Neuronal stem cell (in vitro differentiated cells): ENCODE results near the gene FOXO1.

Experiments used
- DNase-seq: peaks from one replicate; pipeline ENCODE4 v3.0.0-alpha.2; 2013; ENCODE audit warnings: low spot score
- H2AFZ ChIP-seq: one replicate; pipeline ENCODE4 v1.6.1; 2013; ENCODE audit warnings: mild to moderate bottlenecking, low read length, inconsistent platforms
- H2AK5ac ChIP-seq: 2 replicates; pipeline ENCODE4 v1.6.1; 2013; ENCODE audit warnings: low read depth, mild to moderate bottlenecking, inconsistent platforms, low read length, moderate library complexity, mixed read lengths
- H2BK120ac ChIP-seq: 2 replicates; pipeline ENCODE4 v1.6.1; 2013; ENCODE audit warnings: low read depth, mild to moderate bottlenecking, inconsistent platforms, low read length, moderate library complexity, mixed read lengths
- H2BK12ac ChIP-seq: one replicate; pipeline ENCODE4 v1.6.1; 2013; ENCODE audit warnings: low read length, inconsistent platforms
- H2BK15ac ChIP-seq: 2 replicates; pipeline ENCODE4 v1.6.1; 2013; ENCODE audit warnings: mild to moderate bottlenecking, low read length, inconsistent platforms, mixed read lengths
- H2BK5ac ChIP-seq: one replicate; pipeline ENCODE4 v1.6.1; 2013; ENCODE audit warnings: inconsistent platforms, mild to moderate bottlenecking, low read length, moderate library complexity
- H3K14ac ChIP-seq: one replicate; pipeline ENCODE4 v1.6.1; 2013; ENCODE audit warnings: low read length, inconsistent platforms
- H3K18ac ChIP-seq: 2 replicates; pipeline ENCODE4 v1.6.1; 2013; ENCODE audit warnings: low read length, inconsistent platforms
- H3K23ac ChIP-seq: 2 replicates; pipeline ENCODE4 v1.6.1; 2013; ENCODE audit warnings: low read depth, mild to moderate bottlenecking, mixed read lengths, low read length, inconsistent platforms; ENCODE audit not compliant: poor library complexity
- H3K27ac ChIP-seq: replicated peaks from 3 replicates; pipeline ENCODE4 v1.5.1; 2013; ENCODE audit warnings: low read length, inconsistent platforms
- H3K27me3 ChIP-seq, 3 experiments: 2 replicates each; pipeline ENCODE4 v1.6.1; 2013; ENCODE audit warnings: low read length in 3 of 3, mild to moderate bottlenecking in 2 of 3, inconsistent platforms in 1 of 3, low read depth in 1 of 3, mixed read lengths in 1 of 3, moderate library complexity in 1 of 3; ENCODE audit not compliant: control insufficient read depth in 3 of 3, insufficient read depth in 3 of 3
- H3K36me3 ChIP-seq, 2 donors: replicated peaks in 1 of 2; 2 replicates each; pipeline ENCODE4 v1.6.1; 2013; ENCODE audit warnings: low read length in 2 of 2; ENCODE audit not compliant: control insufficient read depth in 2 of 2, insufficient read depth in 2 of 2
- H3K4ac ChIP-seq: 2 replicates; pipeline ENCODE4 v1.6.1; 2013; ENCODE audit warnings: inconsistent platforms, mild to moderate bottlenecking, low read length, moderate library complexity
- H3K4me1 ChIP-seq, 2 donors: 1 replicate in 1 of 2; 2 replicates in 1 of 2; pipeline ENCODE4 v1.6.1; 2013; ENCODE audit warnings: low read length in 2 of 2, low read depth in 1 of 2; ENCODE audit not compliant: control insufficient read depth in 2 of 2, insufficient read depth in 1 of 2
- H3K4me2 ChIP-seq: one replicate; pipeline ENCODE4 v1.6.1; 2013; ENCODE audit warnings: mild to moderate bottlenecking, low read length, inconsistent platforms; ENCODE audit not compliant: insufficient read depth, poor library complexity, severe bottlenecking
- H3K4me3 ChIP-seq, 2 donors: 2 replicates each; pipeline ENCODE4 v1.5.1; 2013; ENCODE audit warnings: low read length in 2 of 2, mild to moderate bottlenecking in 2 of 2, inconsistent platforms in 1 of 2, moderate library complexity in 1 of 2
- H3K79me1 ChIP-seq: one replicate; pipeline ENCODE4 v1.6.1; 2013; ENCODE audit warnings: low read depth, mild to moderate bottlenecking, inconsistent platforms, low read length, moderate library complexity
- H3K9ac ChIP-seq: one replicate; pipeline ENCODE4 v1.6.1; 2013; ENCODE audit warnings: mild to moderate bottlenecking, low read depth, low read length, inconsistent platforms; ENCODE audit not compliant: poor library complexity
- H3K9me3 ChIP-seq, 2 donors: replicated peaks in 1 of 2; 2 replicates each; pipeline versions ENCODE3 to v1.6.1; 2013; ENCODE audit warnings: low read length in 2 of 2, mild to moderate bottlenecking in 2 of 2, inconsistent platforms in 1 of 2, low read depth in 1 of 2, mixed read lengths in 1 of 2, moderate library complexity in 1 of 2; ENCODE audit not compliant: control insufficient read depth in 2 of 2, insufficient read depth in 1 of 2
- H4K8ac ChIP-seq: one replicate; pipeline ENCODE4 v1.6.1; 2013; ENCODE audit warnings: low read depth, mild to moderate bottlenecking, inconsistent platforms, low read length, moderate library complexity
- H4K91ac ChIP-seq: one replicate; pipeline ENCODE4 v1.6.1; 2013; ENCODE audit warnings: low read length, low read depth, mild to moderate bottlenecking, inconsistent platforms; ENCODE audit not compliant: poor library complexity
- WGBS, 2 donors: extraction: QIAGEN DNeasy Blood & Tissue Kit; methylation state at CpG; one replicate each; pipeline ENCODE4 v1.1.7; 2013; ENCODE audit warnings: missing lambda C conversion rate in 2 of 2, mixed read lengths in 1 of 2; ENCODE audit not compliant: insufficient read length in 2 of 2, insufficient replicate concordance in 1 of 2; ENCODE audit errors: extremely low coverage in 2 of 2; 5-methylcytosine and 5-hydroxymethylcytosine counted together

FOXO1 gene

DNA sequence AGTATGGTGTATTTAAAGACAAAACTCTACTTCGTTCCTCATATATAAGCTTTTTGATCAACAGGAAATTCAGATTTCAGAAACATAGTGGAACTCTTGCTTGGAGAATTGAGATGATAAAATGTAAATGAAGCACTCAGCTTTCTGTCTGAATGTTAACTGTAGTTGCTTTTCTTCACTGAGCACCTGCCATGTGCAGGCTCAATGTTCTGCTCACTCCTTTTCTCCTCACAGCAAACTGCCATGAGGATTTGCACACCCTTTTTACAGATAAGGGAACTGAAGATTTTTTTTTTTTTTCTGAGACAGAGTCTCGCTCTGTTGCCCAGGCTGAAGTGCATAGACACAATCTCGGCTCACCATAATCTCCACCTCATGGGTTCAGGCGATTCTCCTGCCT is 28.0 kb upstream of the FOXO1 start:
- Histone ChIP-seq H2BK5ac (no peak overlapping the region), H4K91ac (no peak overlapping the region), H3K4ac (no peak overlapping the region), H3K4me2 (no peak overlapping the region), H2BK12ac (no peak overlapping the region), H3K36me3 (no peaks in the 10 kb centered on the region), H2BK15ac (no peak overlapping the region), H3K27ac (no peak overlapping the region), H3K79me1 (no peaks in the 10 kb centered on the region), H2AFZ (no peak overlapping the region), H3K18ac (no peak overlapping the region), H2AK5ac (no peak overlapping the region), H3K14ac (no peak overlapping the region), H3K9me3 (no peaks in the 10 kb centered on the region), H3K4me1 (no peaks in the 10 kb centered on the region), H4K8ac (no peak overlapping the region), H3K9ac (no peak overlapping the region), H3K4me3 (no peak overlapping the region), H3K23ac (no peak overlapping the region), H2BK120ac (no peak overlapping the region), H3K27me3 (no peaks in the 10 kb centered on the region)
- DNase-seq: no peak
- WGBS, 2 donors: no CpG with 5 or more reads among the region's 4 CpGs

DNA sequence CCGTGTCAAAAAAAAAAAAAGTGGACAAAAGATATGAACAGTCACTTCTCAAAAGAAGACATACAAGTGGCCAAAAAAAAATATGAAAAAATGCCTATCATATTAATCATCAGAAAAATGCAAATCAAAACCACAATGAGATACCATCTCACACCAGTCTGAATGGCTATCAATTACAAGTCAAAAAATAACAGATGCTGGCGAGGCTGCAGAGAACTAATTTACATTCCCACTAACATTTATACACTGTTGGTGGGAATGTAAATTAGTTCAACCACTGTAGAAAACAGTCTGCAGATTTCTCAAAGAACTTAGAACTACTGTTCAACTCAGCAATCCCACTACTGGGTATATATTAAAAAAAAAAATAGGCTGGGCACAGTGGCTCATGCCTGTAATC is 26.5 kb upstream of the FOXO1 start:
- DNase-seq: no peak
- H4K8ac ChIP-seq: no peak overlapping the region
- H2BK120ac ChIP-seq: no peak overlapping the region
- no peaks in the 10 kb centered on the region for H3K4me1 ChIP-seq
- no peak overlapping the region for H3K27ac ChIP-seq
- H3K14ac ChIP-seq: no peak overlapping the region
- H2BK5ac ChIP-seq: no peak overlapping the region
- no peak overlapping the region for H2BK12ac ChIP-seq
- H3K4me2 ChIP-seq: no peak overlapping the region
- no peaks in the 10 kb centered on the region for H3K9me3 ChIP-seq
- H3K27me3 ChIP-seq: no peaks in the 10 kb centered on the region
- H3K9ac ChIP-seq: no peak overlapping the region
- H3K79me1 ChIP-seq: no peaks in the 10 kb centered on the region
- H3K18ac ChIP-seq: no peak overlapping the region
- H3K4me3 ChIP-seq: no peak overlapping the region
- H2AK5ac ChIP-seq: no peak overlapping the region
- WGBS, 2 donors: no CpG with 5 or more reads among the region's 2 CpGs
- H3K23ac ChIP-seq: no peak overlapping the region
- H2AFZ ChIP-seq: no peak overlapping the region
- H3K4ac ChIP-seq: no peak overlapping the region
- no peak overlapping the region for H4K91ac ChIP-seq
- no peak overlapping the region for H2BK15ac ChIP-seq
- H3K36me3 ChIP-seq: no peaks in the 10 kb centered on the region

DNA sequence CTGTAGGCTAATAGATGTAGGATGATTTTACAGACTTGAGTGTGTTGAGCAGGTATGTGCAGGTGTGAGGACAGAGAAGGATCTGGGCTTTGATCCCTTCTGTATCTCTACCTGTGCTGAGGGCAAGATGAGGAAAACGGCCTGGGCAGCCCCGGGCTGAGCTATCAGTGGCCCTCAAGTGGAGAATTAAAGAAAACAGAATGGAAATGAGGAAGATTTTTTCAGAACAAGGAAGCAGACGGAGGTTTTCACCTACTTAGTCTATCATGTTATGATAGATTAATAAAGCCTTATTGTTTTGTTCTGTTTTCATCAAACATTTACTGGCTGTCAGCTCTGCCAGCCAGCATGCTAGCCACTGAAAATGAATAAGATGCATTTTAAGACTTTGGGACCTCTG is 22.3 kb upstream of the FOXO1 start:
- Histone ChIP-seq H3K27ac (no peak overlapping the region), H2BK12ac (no peak overlapping the region), H3K4me1 (no peaks in the 10 kb centered on the region), H3K4ac (no peak overlapping the region), H3K4me3 (no peak overlapping the region), H3K23ac (no peak overlapping the region), H2AK5ac (no peak overlapping the region), H3K79me1 (no peaks in the 10 kb centered on the region), H4K8ac (no peak overlapping the region), H4K91ac (no peak overlapping the region), H2BK15ac (no peak overlapping the region), H3K27me3 (no peaks in the 10 kb centered on the region), H3K9me3 (no peaks in the 10 kb centered on the region), H2BK120ac (no peak overlapping the region), H3K4me2 (no peak overlapping the region), H3K36me3 (no peaks in the 10 kb centered on the region), H3K14ac (no peak overlapping the region), H2BK5ac (no peak overlapping the region), H3K9ac (no peak overlapping the region), H2AFZ (no peak overlapping the region), H3K18ac (no peak overlapping the region)
- no CpG with 5 or more reads among the region's 3 CpGs for WGBS, 2 donors
- no peak for DNase-seq

DNA sequence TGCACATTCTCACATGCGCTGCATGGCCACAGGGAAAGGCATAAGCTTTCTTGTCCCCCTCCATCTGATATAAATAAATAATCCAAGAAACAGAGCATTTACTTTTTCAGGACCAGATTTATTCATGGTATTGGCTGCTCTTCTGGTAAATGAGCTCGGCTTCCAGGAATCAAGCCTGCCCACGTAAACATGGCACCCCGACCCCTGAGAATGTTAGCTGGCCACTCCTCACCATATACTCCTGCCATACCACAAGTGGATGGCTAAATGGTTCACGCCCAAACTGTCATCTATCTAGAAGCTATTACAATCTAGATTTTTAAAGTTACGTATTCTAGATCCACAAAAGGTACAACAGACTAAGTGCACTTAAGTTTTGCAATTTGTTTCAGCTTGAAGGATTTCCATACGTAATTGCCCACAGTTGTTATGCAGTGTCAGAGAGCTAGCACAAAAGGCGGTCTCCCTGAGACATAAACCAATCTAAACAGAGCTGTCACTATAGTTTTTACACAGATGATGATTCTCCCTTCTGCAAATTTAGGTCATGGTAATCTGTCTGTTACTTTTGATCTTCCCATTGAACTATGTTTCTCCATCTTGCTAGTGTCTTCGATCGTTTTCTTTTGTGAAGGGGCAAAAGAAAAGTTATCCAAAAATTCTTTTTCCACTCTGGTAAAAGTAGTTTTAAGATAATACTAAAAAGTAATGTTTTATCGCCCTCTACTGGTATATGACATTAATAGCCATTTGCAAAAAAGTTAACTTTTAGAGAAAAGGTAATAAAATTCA is 16.2 kb upstream of the FOXO1 start:
- Histone ChIP-seq H3K27me3 (no peaks in the 10 kb centered on the region), H2AFZ (peak overlapping the region; percentile 13), H3K4me3 (no peak overlapping the region), H3K9ac (no peak overlapping the region), H3K4ac (no peak overlapping the region), H3K4me1 (peaks cover 0 to 2% of the 10 kb centered on the region in 2 donors), H3K36me3 (peaks cover 0 to 2% of the 10 kb centered on the region in 2 donors), H3K9me3 (peaks cover 0 to 2% of the 10 kb centered on the region in 2 donors), H3K18ac (no peak overlapping the region), H2BK5ac (no peak overlapping the region), H2BK15ac (no peak overlapping the region), H3K4me2 (no peak overlapping the region), H4K91ac (no peak overlapping the region), H3K27ac (no peak overlapping the region), H3K14ac (no peak overlapping the region), H2BK120ac (no peak overlapping the region), H3K79me1 (no peaks in the 10 kb centered on the region), H2BK12ac (no peak overlapping the region), H3K23ac (no peak overlapping the region), H2AK5ac (no peak overlapping the region), H4K8ac (no peak overlapping the region)
- WGBS, 2 donors: no CpG with 5 or more reads among the region's 11 CpGs
- DNase-seq: no peak
